ENCODE data around the gene KMT2E.
A peak's percentile ranks its signal among the peaks of the same experiment; 100 is the strongest.
"Not testable (repeated sequence)": the region's sequence is repeated elsewhere in the genome, so short reads cannot be mapped to it uniquely, and the experiment has no call there.

The KMT2E gene

GRCh38 chr7:105026750-105027149 is 12.7 kb downstream of the KMT2E start:
- no peak for DNase-seq (ENCODE audit: low read depth)

DNA sequence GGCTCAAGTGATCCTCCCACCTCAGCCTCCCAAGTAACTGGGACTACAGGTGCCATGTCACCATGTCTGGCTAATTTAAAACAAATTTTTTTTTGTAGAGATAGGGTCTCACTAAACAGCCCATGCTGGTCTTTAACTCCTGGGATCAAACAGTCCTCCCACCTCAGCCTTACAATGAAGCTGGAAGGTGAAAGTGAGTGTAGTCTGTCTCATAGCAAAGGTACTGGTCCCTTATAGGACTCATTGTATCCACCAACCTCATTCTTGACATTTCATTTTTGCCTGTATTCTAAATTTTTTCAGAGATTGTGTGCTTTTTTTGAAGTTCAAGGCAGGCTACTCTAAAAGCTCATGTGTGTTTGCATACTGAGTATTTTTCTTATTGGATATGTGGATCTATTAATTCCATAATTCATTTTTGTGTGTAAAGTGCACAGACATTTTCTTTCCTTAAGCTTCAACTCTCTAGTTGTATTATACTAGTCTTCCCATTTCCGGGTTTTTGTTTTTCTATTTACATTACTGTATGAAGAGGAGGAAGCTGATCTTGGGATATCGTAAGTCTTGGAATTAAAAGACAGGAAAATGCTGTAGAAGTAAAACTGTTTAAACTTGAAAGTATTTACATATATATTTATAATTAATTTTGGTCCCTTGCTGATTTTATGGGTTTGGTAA is 13.3 kb downstream of the KMT2E start:
- no peak for DNase-seq (ENCODE audit: low read depth)

DNA sequence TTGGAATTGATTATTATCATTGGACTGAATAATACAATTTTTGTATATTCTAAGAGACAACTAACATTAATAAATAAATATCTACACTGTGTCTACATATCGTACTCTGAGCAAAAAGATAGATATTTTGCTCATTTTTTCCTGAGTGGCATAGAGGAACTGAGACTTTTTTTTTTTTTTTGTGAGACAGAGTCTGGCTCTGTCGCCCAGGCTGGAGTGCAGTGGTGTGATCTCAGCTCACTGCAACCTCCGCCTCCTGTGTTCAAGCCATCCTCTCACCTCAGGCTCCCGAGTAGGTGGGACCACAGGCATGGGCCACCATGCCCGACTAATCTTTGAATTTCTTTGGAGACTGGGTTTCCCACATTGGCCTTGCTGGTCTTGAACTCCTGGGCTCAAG is 14.0 kb downstream of the KMT2E start:
- DNase-seq (ENCODE audit: low read depth) = no peak

DNA sequence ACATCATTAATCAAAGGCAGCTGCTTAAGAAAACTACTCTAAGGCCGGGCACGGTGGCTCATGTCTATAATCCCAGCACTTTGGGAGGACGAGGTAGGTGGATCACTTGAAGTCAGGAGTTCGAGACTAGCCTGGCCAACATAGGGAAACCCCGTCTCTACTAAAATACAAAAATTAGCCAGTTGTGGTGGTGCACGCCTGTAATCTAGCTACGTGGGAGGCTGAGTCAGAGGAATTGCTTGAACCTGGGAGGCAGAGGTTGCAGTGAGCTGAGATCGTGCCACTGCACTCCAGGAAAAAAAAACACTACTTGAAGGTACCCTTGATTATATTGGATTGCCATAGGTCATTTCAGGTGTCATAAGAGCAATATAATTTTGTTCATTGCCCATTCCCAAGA is 14.9 kb downstream of the KMT2E start:
- DNase-seq (ENCODE audit: low read depth) = not testable (repeated sequence)

GRCh38 chr7:105030447-105030846 is 16.4 kb downstream of the KMT2E start:
- DNase-seq (ENCODE audit: low read depth) = no peak

DNA sequence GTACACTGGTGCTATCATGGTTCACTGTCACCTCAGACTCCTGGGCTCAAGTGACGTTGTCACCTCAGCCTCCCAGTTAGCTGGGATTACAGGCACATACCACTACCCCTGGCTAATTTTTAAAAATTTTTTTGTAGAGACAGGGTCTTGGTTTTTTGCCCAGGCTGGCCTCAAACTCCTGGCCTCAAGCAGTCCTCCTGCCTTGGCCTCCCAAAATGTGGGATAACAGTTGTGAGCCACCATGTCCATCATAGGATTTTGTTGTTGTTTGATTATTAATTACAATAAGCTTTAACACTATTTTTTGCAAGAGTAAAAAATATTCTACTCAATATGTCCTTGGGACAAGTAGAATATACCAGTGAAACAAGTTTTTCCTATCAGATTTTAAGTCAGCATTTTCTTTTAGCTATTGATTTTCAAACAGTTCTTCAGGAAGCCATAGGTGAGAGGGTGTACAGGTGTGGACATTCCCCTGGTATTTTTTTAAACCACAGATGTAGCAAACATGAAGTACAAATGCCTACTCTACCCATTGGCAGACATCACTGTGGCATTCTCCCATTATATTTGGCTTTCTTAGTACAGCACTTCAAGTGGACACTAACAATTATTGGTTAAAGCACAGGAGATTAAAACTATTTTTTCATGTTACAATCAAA is 18.7 kb downstream of the KMT2E start:
- no peak for DNase-seq (ENCODE audit: low read depth)

- DNase-seq (ENCODE audit: low read depth) = no peak
Observed at GRCh38 chr7:105035349-105035748, 21.3 kb downstream of the KMT2E start.

DNA sequence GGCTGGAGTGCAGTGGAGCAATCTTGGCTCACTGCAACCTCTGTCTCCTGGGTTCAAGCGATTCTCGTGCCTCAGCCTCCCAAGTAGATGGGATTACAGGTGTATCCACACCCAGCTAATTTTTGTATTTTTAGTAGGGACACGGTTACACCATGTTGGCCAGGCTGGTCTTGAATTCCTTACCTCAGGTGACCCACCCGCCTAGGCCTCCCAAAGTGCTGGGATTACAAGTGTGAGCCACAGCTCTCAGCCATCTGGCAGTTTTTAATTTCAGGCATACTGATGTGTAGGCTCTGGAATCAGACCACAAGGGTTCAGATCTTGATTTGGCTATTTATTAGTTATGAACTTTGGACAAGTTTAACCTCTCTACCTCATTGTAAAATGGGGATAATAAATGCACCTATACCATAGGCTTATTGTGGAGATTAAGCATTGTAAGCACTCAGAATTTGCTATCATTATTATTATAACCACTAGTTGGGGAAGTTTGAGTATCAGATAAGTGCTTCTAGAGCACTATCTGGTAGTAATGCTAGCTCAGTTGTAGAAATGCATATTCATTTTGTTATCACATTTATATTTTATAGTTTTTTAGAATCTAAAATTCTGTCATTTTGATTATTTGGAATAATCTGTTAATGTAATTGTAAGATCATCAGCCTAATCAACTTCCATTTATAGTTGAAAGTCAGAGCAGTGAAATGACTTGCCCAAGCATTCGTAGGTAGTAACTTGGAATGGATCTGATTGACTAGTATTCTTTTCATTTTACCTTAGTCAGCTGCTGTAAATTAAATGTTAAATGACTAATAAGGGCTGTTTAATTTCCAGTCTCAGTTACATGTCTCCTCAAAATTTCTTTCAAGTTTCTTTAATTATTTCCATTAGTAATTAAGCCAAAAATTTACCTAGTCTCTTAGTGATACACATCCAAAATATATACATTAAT is 22.5 kb downstream of the KMT2E start:
- no peak for DNase-seq (ENCODE audit: low read depth)

GRCh38 chr7:105037319-105037718 is 23.3 kb downstream of the KMT2E start:
- DNase-seq (ENCODE audit: low read depth) = no peak

DNA sequence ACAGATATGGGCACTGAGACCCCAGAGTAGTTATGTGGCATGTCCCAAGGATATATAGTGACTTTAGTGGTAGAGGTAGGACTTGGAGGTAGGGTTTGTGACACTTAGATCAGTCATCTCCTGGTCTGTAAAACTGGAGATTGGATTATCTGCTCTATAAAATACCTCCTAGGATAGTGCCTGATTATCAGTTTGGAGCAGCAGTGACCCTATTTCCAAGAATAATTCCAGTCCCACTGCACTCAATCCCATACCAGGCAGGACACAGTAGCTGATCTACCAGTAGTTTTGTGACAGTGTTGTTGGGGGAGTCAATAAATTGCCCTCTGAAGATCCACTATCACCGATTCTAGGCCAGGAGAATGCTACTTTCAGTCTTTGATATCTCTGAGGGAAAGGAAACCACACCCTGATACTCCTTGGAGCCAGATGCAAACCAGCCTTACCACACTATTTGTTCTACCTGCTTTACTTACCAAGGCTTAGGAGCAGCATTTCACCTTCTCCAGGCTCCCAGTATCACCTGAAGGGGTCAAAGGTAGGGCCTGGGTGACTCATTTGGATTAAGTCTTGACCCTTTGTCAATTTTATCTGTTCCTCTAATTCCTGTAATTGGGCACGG is 30.6 kb downstream of the KMT2E start:
- DNase-seq (ENCODE audit: low read depth) = no peak

- DNase-seq (ENCODE audit: low read depth) = peak; percentile 19
Observed at GRCh38 chr7:105046414-105046813, 32.4 kb downstream of the KMT2E start.

- DNase-seq (ENCODE audit: low read depth) = no peak
Observed at GRCh38 chr7:105047932-105048331, 33.9 kb downstream of the KMT2E start.

DNA sequence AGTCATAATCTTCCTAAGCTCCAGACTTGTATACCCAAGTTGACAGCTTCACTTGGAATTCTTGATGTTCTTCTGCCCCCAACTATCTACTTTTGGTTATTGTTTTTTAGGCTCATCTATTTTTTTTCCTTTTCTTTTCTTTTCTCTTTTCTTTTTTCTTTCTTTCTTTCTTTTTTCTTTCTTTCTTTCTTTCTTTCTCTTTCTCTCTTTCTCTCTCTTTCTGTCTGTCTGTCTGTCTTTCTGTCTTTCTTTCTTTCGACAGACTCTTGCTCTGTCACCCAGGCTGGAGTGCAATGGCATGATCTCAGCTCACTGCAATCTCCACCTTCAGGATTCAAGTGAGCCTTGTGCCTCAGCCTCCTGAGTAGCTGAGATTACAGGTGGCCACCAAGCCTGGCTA is 36.5 kb downstream of the KMT2E start:
- no peak for DNase-seq (ENCODE audit: low read depth)

- DNase-seq (ENCODE audit: low read depth) = not testable (repeated sequence)
Observed at GRCh38 chr7:105050899-105051298, 36.9 kb downstream of the KMT2E start.

GRCh38 chr7:105055084-105055483 is 41.1 kb downstream of the KMT2E start:
- DNase-seq (ENCODE audit: low read depth) = no peak

- DNase-seq (ENCODE audit: low read depth) = no peak
Observed at GRCh38 chr7:105055621-105056020, 41.6 kb downstream of the KMT2E start.

GRCh38 chr7:105057472-105057871 is 43.5 kb downstream of the KMT2E start:
- no peak for DNase-seq (ENCODE audit: low read depth)

DNA sequence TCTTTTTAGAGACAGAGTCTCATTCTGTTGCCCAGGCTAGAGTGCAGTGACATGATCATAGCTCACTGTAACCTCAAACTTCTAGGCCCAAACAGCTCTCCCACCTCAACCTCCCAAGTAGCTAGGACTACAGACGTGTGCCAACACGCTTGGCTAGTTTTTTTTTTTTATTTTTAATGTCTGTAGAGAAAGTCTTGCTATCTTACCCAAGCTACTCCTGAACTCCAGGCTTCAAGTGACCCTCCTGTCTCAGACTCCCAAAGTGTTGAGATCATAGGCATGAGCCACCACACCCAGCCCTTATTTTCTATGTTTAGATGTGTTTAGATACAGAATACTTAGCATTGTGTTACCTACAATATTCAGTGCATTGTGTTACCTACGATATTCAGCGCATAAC is 46.4 kb downstream of the KMT2E start:
- no peak for DNase-seq (ENCODE audit: low read depth)

GRCh38 chr7:105060923-105061322 is 46.9 kb downstream of the KMT2E start:
- DNase-seq (ENCODE audit: low read depth) = no peak

DNA sequence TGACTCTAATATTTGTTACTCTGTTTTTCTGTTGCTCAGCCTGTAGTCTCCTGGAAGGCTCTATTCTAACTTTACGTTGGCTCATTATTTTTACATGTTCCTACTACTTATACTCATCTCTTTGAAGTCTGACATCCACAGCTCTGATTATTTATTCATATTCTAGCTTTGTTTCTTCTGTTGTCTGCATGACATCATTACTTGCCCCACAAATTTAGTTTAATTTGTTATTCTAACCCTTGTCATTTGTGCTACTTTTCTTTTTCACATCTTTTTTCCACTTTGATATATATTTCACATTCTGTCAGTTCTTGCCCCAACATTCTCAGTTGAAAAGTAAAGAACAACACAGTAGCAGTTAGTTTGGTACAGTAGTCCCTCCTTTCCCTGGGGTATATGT is 51.1 kb downstream of the KMT2E start:
- no peak for DNase-seq (ENCODE audit: low read depth)

DNA sequence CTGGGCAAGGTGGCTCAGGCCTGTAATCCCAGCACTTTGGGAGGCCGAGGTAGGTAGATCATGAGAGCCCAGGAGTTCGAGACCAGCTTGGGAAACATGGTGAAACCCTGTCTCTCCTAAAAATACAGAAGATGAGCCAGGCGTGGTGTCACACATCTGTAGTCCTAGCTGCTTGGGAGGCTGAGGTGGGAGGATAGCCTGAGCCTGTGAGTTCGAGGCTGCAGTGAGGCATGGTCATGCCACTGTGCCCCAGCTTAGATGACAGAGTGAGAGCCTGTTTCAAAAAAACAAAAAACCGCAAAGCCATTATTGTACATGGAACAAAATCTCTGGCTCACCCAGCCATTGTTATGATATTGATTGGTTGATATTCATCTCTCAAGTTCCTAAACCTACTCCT is 53.7 kb downstream of the KMT2E start:
- DNase-seq (ENCODE audit: low read depth) = no peak

DNA sequence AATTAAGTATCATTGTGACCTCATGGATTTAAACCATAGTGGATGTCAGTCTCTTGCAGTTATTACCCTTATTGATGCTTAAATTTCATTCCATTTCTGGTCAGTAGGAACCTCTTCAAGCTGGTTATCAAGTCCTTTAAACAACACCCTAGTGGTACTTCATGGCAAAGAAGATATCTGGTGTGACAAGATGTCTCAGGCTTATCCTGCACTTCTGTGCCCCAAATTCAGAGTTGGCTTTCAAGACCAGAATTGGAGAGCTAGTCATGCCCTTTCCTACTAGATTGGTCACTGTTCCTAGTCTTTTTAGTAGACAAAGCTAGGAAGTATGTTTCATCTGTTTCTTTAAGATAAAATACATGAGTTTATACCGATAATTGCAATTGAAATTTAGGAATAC is 54.9 kb downstream of the KMT2E start:
- no peak for DNase-seq (ENCODE audit: low read depth)

All from GM04504 (cell line).